HK-2 (cell line): ENCODE data around the gene PJA1.
A peak's percentile ranks its signal among the peaks of the same experiment; 100 is the strongest.

ENCODE experiments used
- DNase-seq: peaks from one replicate; pipeline ENCODE4 v3.0.0-alpha.2; 2018; ENCODE audit not compliant: unreplicated experiment

Gene PJA1

DNA sequence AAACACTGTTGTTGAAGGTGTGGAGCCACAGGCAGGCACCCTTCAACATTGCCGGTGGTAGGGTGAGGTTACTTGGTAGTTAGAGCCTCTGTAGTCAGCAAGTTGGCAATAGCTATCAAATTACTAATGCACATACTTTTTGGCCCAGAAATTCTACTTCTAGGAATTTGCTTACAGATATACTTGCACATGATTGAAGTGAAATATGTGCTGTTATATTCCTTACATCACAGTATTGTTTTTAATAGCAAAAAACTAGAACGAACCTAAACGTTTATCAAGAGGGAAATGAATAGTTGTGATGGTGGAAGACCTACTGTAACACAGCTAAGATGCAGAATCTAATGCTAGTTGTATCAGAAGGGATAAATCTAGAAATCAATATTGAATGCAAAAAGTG lies 7.7 kb upstream of the PJA1 start:
- DNase-seq: no peak

DNA sequence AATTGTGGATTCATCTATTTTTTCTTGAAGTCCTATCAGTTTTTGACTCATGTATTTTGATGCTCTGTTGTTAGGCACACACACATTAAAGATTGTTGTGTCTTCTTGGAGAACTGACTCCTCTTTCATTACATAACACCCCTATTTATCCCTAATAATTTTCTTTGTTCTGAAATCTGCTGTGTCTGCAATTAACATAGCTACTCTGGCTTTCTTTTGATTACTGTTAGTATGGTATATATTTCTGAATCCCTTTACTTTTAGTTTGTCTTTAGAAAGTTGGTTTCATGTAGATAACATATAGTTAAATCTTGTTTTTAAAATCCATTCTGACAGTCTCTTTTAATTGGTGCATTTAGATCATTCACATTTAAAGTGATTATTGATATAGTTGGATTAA lies 5.1 kb upstream of the PJA1 start:
- no peak for DNase-seq

DNA sequence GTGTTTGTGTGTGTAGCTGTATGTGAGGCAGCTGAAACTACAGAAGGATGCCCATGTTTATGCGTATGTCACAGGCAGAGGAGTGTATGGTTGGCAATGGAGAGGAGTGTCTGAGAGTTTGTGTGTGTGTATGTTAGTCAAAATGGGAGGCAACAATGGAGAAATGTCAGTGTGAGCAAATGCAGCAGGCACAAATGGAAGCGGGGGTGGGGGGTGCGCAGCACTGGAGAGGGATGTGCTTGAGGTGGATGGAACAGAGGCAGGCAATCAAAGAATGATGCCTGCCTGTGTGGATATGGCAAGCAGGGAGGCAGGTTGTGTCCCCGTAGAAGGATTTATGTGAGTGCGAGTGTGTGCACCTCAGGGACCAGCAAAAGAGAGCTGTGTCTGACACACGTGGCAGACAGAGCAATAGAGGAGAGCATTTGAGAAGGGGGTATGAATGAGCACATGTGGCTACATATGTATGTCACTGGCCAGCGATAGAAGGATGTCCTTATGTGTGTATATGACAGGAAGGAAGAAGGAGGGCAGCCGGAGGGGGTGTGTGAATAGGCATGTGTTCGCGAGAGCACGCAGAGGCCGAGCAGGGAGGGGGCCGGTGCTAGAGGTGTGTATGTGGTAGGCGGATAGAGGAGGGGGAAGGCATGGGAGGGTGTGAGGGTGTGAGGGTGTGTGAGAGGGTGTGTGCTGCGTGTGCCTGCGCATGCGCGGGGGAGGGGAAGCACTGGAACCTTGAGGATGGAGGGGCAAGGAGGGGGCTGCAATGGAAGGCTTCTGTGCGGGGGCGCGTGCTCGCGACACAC lies 1.1 kb downstream of the PJA1 start:
- no peak for DNase-seq

DNA sequence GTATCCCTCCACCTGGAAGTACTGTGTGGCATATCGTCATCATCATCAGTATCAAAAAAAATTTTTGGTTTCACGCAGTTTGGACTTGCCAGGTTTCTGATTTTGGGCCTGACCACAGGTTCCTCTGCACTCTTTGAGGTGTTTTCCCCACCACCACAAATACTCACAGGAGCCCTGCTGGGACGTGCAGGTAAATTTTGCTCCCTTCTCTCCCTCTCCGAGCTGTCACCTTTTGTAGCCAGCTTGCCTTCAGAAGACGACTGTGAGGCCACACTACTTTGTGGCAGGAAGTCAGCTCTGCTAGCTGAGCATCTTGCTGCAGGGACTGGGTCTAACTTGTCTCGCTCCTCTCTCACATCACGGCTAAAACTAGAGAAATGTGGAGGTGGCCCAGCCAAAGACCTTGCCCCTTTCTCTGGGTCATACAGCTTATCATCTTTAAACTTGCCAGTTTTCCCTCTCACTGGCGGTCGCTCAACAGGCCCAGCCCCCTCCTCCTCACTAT lies 2.8 kb downstream of the PJA1 start:
- DNase-seq: no peak

DNA sequence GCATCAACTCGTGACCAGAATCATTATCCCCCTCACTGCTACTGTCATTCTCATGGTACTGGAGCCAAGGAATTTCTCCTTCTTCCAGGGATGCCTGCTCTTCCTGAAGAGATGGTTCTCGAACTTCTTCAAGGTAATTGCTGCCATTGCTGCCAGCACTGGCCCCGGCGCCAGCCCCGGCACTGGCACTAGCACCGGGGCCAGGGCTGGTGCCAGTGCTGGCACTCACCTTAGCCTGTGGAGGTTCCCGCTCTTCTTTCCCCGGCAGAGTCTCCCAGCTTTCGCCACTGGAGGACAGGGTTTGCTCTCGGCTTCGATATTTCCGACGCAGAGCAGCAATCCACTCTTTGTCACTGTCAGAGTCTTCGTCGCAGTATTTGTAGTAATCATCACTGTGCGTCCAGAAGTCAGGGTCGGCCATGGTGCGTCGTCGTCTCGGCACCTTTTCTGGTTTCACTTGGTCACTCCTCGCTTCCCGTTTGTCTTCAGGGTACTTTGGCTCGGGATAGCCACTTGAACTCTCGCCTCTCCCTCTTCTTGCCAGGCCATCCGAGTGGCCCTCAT lies 3.4 kb downstream of the PJA1 start:
- no peak for DNase-seq

DNA sequence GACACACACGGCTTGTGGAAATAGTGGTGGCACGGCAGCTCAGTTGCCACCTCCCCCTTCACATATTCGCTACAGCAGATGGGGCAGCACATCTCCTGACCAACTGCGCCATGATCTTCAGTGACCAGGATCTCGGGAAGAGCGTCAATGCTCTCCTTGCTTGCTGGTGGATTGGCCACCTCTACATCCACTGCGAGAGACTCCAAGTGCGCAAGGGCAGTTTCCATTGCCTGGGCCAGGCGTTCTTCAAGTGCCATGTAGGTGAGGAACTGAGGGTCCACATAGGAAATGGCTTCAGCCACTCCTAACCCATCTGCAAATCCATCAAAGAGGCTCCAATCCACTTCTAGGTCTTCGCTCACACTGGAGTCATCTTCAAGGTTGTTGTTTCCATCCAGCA lies 3.9 kb downstream of the PJA1 start:
- no peak for DNase-seq

DNA sequence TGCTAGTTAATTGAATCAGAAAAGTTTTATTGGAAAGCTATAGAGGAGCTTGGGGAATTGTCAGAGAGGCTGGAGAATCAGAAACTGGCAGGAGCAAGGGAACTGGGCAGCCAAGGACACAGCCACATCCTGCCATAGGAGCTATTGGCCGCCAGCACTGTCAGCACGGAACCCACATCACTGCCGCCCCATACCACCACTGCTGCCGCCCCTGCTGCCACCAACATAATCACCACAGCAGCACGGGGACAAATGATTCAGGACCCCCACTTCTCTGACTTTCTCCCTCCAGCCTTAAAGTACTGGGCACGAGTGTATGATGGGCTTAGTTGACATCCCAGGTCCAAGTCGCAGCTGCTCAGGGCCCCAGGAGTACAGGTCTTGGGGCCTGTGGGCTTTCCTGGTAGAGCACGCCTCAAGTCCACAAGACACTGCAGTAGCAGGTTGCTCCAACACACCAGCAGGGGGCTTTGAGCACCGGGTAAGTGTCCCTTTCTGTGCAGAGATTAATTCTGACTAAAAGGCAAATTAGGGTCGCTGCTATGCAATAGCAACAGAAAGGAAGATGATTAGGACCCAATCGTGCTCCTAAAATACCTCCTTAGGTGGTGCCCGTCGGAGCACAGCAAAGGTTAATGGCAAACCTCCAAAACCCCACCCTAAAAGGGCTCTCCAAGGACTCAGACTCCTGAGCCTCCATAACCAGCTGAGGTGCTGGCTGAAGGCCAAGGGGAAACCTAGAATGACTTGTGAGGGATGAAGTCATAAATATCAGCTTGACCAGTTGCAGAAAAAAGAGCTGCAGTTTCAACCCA lies 6.9 kb downstream of the PJA1 start:
- DNase-seq: peak; percentile 42

DNA sequence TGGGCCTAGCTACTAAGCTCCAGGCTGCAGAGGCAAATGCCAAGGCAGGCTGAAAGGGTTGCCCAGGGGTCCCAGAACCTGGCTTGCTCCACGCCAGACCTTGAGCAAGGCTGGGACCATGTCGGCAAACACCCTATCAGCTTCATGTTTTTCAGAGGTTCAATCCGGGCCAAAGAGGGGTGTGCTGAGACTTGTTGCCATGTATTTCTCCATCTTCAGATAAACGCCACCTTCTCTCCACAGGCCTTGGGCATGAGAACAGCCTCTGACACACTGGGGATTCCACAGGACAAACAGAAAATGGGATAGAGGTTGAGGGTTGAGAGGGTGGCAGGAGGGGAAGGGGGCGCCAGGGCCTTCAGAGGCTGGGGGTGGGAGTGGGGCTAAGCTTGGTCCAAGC lies 8.6 kb downstream of the PJA1 start:
- DNase-seq: no peak

DNA sequence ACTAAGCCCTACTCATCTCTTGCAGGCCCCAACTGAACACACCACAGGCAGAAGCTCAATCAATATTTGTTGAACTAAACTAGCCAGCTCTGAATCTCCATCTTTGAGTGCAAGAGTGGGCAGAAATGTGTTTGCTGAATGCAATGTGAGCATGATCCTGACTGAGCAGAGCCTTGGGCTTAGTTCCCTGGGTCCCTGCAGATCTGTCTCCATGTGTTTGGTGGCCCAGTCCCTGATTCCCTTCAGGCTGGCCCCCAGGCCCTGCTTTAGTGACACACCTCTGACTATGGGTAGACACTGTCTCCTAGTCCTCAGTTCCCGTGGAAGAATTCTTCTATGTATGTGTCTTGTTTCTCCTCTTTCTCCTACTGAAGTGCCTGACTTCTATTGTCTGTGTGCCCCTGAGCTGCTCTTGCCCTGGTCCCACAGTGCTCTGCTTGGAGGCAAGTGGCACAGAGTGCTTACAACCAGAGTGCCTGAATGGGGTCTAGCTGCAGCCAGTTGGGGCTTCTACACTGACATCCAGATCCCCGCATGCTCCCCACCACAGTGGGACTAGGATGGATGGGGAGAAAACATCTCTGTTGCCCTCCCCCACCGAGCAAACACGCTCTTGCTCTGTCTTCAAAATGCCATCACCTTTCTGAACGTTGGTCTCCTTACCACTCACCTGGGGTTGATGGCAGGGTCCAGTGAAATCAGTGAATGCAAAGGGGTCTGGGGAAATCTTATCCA lies 9.3 kb downstream of the PJA1 start:
- DNase-seq: no peak

DNA sequence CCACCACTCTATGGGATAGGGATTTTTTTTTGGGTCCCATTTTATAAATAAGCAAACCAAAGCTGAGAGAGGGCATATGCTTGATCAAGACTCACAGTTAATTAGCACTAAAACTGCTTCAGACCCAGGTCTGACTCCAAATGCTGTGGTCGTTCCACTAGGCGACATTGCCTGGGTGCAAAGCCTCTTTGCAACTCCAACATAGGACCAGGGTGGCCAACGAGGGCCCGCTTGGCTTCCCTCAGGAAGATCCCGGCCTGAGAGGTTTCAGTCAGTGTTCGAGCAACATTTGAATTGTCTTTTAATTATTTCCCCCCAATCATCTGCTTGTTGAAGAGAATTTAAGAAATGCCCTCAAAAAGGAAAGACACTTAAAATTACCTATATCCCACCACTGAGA lies 11.2 kb downstream of the PJA1 start:
- DNase-seq: no peak

DNA sequence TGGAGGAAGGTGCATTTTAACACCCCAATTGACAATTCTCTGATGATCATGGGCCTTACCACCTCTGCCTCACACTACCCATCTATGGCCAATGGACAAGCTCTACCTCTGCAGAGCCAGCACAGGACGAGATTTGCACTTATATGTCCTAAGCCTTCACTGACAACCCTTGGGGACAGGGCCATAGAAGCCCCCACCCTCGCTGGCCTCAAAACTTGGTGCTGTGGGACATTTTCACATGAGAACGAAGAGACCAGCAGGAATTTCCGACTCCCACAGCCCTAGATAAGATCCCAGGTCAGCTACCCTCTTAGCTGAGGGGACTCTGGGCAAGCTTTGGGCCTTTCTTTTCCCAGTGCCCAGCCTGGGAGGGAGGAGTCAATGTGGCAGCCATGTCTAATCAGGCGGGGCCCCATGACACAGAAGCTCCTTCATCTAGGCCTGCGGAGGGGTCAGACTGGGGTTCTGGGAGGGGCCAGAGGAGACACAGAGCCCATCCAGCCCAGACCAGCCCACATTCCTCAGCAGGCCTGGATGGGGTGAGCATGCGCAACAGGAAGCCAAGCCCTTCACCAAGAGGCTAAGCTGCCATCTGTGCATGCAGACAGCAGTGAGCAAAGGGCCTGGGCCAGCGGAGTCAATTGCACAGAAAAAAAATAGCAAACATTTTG lies 12.1 kb downstream of the PJA1 start:
- DNase-seq: no peak

DNA sequence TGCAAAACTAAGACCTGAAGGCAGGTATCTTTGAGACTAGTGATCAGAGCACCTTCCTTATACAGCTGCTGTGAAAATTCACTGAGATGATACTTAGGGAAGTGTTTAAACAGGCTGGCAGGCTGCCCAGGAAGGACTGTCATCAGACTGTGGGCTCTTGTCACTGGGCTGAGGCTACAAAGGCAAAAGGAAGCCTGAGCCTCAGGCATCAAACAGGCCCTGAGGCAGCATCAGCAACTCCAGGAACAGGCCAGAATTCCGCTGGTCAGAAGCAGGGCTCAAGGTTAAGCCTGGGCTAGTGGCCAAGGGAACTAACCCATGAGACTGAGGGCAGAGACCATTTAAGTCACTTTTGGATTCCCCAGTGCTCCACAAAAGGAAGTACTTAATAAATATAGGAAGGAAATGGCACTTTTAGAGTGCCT lies 12.8 kb downstream of the PJA1 start:
- DNase-seq: no peak

DNA sequence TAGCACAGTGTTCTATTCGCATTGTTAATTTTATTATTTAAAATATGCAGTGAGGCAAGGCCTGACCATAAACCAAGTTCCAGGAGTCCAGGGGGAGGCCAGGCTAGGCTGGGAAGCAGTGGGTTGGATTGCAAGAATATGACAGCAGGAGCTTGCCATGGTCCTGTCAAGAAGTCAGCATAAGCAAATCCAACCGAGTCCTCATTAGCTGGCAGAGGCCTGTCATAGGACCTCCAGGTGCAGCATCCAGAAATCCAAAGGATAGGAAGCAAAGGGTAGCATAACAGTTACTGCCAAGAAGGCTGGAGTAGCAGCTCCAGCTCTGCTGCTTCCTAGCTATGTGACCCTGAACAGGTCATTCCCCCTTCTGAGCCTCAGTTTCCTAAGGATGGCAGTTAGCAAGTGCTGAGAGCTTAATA lies 13.4 kb downstream of the PJA1 start:
- DNase-seq: no peak

DNA sequence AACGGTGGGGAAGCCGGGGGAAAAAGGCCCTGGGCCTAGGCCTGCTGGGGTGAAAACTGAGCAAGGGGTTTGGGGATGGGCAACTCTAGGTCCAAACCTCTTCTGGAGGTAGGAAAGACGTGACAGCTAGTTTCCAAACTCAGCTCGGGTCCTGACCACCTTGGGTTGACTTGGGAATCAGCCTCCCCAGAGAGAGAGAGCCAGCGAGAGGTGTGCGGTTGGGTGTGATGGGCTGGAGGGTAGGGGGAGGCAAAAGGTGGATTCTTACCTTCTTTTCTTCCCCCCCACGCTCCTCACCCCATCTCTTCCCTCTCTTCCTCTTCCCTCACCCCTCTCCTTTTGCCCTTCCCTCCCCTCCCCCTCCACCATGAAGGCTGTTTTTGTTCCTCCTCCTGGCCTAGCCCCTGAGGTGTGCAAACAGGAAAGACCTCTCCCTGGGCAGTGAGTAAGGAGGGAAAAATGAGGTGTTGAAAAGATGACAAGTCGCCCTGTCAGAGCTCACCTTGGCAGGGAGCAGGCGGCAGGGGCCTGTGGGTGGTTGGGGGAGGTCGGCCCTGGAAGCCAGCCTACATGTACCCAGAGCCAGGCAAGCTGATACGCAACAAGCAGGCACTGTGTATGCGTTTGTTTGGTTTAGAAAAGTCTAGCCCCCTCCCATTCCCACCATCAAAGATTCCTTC lies 14.8 kb downstream of the PJA1 start:
- no peak for DNase-seq

DNA sequence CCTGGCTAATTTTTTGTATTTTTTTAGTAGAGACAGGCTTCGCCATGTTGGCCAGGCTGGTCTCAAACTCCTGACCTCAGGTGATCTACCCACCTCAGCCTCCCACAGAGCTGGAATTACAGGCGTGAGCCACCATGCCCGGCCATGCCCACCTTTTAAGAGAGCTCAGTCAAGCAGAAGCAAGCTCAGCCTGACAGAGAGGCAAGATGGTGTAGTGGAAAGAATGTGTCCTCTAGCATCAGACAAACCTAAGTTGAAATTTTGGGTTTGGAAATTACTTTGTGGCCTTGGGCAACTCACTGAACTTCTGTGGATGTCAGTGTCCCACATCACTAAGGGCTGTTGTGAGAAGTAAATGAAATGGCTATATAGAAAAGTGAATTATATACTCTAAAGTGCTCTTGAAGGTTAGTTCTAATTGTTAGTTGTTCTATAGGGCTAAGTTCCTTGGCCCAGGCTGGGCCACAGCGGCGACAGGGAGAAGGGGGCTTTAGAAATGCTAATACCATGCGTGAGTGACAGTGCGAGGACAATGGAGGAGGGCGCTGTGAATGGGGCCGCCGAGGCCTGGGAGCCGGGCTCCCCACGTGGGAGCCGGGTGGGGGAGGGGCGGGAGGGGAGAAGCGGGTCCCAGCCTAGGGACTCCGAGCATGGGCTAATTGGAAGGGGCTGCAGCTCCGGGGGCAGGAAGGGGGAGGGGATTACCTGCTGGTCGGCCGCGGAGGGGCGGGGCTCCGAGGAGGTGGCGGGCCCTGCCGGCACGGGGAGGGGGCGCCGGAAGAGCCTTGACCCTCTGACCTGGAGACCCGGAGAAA lies 15.6 kb downstream of the PJA1 start:
- no peak for DNase-seq

DNA sequence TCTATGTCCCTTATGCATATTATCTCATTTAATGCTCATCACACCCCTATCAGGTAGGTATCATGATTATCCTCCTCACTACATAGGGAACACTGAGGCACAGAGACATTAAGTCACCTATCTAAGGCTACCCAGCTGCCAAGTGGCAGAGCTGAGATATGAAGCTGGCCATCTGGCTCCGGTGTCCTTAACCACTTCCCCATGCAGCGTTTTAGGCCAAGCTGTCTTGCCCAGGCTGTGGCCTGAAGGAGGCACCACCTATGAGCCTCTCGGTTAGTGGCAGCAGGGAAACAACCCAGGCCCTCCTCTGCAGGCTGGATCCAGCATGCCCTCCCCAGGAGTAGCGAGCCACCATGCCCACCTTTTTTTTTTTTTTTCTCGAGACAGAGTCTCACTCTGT lies 16.3 kb downstream of the PJA1 start:
- DNase-seq: no peak

DNA sequence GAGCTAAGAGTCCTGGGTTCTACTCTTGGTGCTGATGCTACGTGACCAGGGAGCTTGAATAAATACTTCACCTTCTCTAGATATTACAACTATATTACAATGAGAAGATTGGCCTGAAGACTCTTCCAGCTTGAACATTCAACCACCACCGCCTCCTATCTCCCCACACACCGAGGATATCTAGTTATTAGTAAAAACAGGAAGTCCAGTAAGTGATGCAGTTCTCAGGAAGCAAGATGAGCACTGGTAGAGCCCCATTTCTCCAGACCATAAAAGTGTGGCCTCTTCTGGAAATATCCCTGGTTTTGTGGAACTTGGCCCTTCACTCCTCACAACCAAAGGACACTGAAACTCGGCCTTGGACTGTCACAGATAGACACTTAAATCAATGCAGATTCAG lies 18.5 kb downstream of the PJA1 start:
- DNase-seq: no peak

DNA sequence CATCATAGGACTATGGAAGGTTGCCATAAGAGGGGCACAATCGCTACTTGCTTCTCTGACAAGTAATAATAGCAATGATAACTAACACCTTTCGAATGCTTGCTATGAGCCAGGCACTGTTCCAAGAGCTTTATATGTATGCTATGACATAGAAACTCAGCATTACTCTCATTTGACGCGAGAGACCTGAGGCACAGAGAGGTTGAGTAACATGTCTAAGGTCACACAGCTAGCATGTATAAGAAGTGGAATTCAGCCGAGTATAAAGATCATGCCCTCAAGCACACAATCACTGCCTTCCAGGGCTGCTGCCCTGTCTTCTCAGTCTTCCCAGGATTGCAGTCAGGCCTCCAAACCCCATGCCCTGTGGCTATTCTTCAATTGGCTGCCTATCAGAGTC lies 19.5 kb downstream of the PJA1 start:
- no peak for DNase-seq

DNA sequence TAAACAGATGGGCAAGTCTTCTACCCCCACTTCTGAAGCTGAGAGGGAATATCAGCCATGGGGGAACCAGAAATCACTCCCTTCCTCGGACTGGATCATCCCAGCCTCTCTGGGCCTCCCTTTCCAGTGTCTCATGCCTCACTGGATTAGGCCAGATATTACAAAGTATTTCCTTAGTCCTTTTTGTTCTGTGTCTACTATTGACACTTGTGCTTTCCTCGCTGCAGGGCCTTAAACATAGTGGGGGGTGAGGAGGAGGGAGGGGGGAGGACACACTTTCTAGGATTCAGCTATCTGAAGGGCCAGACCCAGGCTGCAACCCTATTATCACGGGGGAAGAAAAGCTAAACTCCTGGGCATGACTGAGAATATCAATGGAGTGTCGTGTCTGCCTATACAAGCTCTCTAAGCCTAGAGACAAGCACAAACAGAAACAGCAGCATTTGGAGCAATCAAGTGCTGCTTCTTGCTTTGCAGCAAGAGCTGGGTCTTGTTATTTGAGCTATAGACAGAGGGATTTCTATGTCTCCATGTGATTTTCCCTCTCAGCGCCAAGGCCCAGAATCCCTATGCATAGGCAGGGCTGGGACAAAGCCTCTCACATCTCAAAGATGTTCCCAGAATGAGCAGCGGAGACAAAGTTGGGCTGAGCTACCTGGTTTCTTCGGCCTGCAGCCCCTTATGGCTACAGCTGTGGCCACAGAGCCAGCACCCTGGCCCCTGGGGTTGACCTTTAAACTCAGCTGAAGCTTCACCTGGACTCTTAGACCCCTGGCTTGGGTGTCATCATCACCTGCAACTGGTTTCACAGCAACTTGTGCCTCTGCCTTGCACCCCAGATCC lies 20.2 kb downstream of the PJA1 start:
- DNase-seq: no peak
